ENCODE measurements around the gene TAF3.
A peak's percentile ranks its signal among the peaks of the same experiment; 100 is the strongest.

The TAF3 gene

GRCh38 chr10:7933262-7933661 lies 115.0 kb downstream of the TAF3 start:
- no peak for ATAC-seq (replicated peaks; ENCODE audit: extremely low read depth, poor library complexity, severe bottlenecking)
- no peaks in the 10 kb centered on the region for H3K9me3 Mint-ChIP-seq
- DNase-seq (ENCODE audit: low spot score in 2 of 2): no peak
- H3K27me3 Mint-ChIP-seq: no peaks in the 10 kb centered on the region
- peaks cover 20% of the 10 kb centered on the region for H3K4me1 Mint-ChIP-seq
- no peak overlapping the region for H3K27ac Mint-ChIP-seq (ENCODE audit: low read depth)
- no peak overlapping the region for H3K4me3 Mint-ChIP-seq
- H3K36me3 Mint-ChIP-seq (ENCODE audit: insufficient read depth): no peaks in the 10 kb centered on the region

GRCh38 chr10:7933757-7934156 lies 115.5 kb downstream of the TAF3 start:
- no peak for DNase-seq (ENCODE audit: low spot score in 2 of 2)
- ATAC-seq (replicated peaks; ENCODE audit: extremely low read depth, poor library complexity, severe bottlenecking): no peak
- no peak overlapping the region for H3K4me3 Mint-ChIP-seq
- H3K4me1 Mint-ChIP-seq: peaks cover 15% of the 10 kb centered on the region
- H3K36me3 Mint-ChIP-seq (ENCODE audit: insufficient read depth): no peaks in the 10 kb centered on the region
- H3K27ac Mint-ChIP-seq (ENCODE audit: low read depth): no peak overlapping the region
- H3K27me3 Mint-ChIP-seq: no peaks in the 10 kb centered on the region
- peaks cover 3% of the 10 kb centered on the region for H3K9me3 Mint-ChIP-seq

- H3K4me1 Mint-ChIP-seq: peaks cover 23% of the 10 kb centered on the region
- no peak overlapping the region for H3K27ac Mint-ChIP-seq (ENCODE audit: low read depth)
Measured at GRCh38 chr10:7937315-7937945, 119.1 kb downstream of the TAF3 start.

GRCh38 chr10:7941576-7941975 lies 123.3 kb downstream of the TAF3 start:
- H3K4me3 Mint-ChIP-seq: no peak overlapping the region
- H3K9me3 Mint-ChIP-seq: peaks cover 5% of the 10 kb centered on the region
- ATAC-seq (replicated peaks; ENCODE audit: extremely low read depth, poor library complexity, severe bottlenecking) (no peak), DNase-seq (ENCODE audit: low spot score in 2 of 2) (no peak)
- H3K27ac Mint-ChIP-seq (ENCODE audit: low read depth): no peak overlapping the region
- H3K4me1 Mint-ChIP-seq: peaks cover 29% of the 10 kb centered on the region
- no peaks in the 10 kb centered on the region for H3K27me3 Mint-ChIP-seq
- H3K36me3 Mint-ChIP-seq (ENCODE audit: insufficient read depth): peaks cover 4% of the 10 kb centered on the region

More at GRCh38 chr10:7937315-7937945, 119.1 kb downstream of the TAF3 start:
- H3K4me3 Mint-ChIP-seq: no peak overlapping the region
- peaks cover 2% of the 10 kb centered on the region for H3K36me3 Mint-ChIP-seq (ENCODE audit: insufficient read depth)
- H3K9me3 Mint-ChIP-seq: peaks cover 5% of the 10 kb centered on the region
- DNase-seq (ENCODE audit: low spot score in 2 of 2) (no peak), ATAC-seq (replicated peaks; ENCODE audit: extremely low read depth, poor library complexity, severe bottlenecking) (no peak)
- H3K27me3 Mint-ChIP-seq: no peaks in the 10 kb centered on the region

- no peak overlapping the region for H3K27ac Mint-ChIP-seq (ENCODE audit: low read depth)
- DNase-seq (ENCODE audit: low spot score in 2 of 2) (no peak), ATAC-seq (replicated peaks; ENCODE audit: extremely low read depth, poor library complexity, severe bottlenecking) (no peak)
- H3K4me1 Mint-ChIP-seq: peaks cover 34% of the 10 kb centered on the region
- H3K9me3 Mint-ChIP-seq: peaks cover 5% of the 10 kb centered on the region
- no peaks in the 10 kb centered on the region for H3K27me3 Mint-ChIP-seq
- peaks cover 4% of the 10 kb centered on the region for H3K36me3 Mint-ChIP-seq (ENCODE audit: insufficient read depth)
- H3K4me3 Mint-ChIP-seq: no peak overlapping the region
Measured at GRCh38 chr10:7942316-7942715, 124.0 kb downstream of the TAF3 start.

- ATAC-seq (replicated peaks; ENCODE audit: extremely low read depth, poor library complexity, severe bottlenecking) (no peak), DNase-seq (ENCODE audit: low spot score in 2 of 2) (no peak)
- Mint-ChIP-seq H3K36me3 (ENCODE audit: insufficient read depth) (peaks cover 4% of the 10 kb centered on the region), H3K4me1 (peaks cover 38% of the 10 kb centered on the region), H3K27ac (ENCODE audit: low read depth) (no peak overlapping the region), H3K27me3 (no peaks in the 10 kb centered on the region), H3K4me3 (no peak overlapping the region), H3K9me3 (peaks cover 5% of the 10 kb centered on the region)
Measured at GRCh38 chr10:7942859-7943258, 124.6 kb downstream of the TAF3 start.

GRCh38 chr10:7944215-7944480 lies 125.8 kb downstream of the TAF3 start:
- H3K4me3 Mint-ChIP-seq: no peak overlapping the region
- H3K4me1 Mint-ChIP-seq: peaks cover 46% of the 10 kb centered on the region
- ATAC-seq (replicated peaks; ENCODE audit: extremely low read depth, poor library complexity, severe bottlenecking): no peak
- H3K27me3 Mint-ChIP-seq: no peaks in the 10 kb centered on the region
- DNase-seq (ENCODE audit: low spot score in 2 of 2): no peak
- no peak overlapping the region for H3K27ac Mint-ChIP-seq (ENCODE audit: low read depth)
- peaks cover 4% of the 10 kb centered on the region for H3K36me3 Mint-ChIP-seq (ENCODE audit: insufficient read depth)
- no peaks in the 10 kb centered on the region for H3K9me3 Mint-ChIP-seq

GRCh38 chr10:7944537-7944936 lies 126.2 kb downstream of the TAF3 start:
- ATAC-seq (replicated peaks; ENCODE audit: extremely low read depth, poor library complexity, severe bottlenecking): no peak
- Mint-ChIP-seq H3K27me3 (no peaks in the 10 kb centered on the region), H3K27ac (ENCODE audit: low read depth) (no peak overlapping the region), H3K36me3 (ENCODE audit: insufficient read depth) (peaks cover 4% of the 10 kb centered on the region), H3K4me1 (peaks cover 47% of the 10 kb centered on the region), H3K9me3 (no peaks in the 10 kb centered on the region), H3K4me3 (no peak overlapping the region)
- no peak for DNase-seq (ENCODE audit: low spot score in 2 of 2)

- H3K9me3 Mint-ChIP-seq: no peaks in the 10 kb centered on the region
- H3K27ac Mint-ChIP-seq (ENCODE audit: low read depth): no peak overlapping the region
- H3K27me3 Mint-ChIP-seq: no peaks in the 10 kb centered on the region
- no peak overlapping the region for H3K4me3 Mint-ChIP-seq
- peaks cover 4% of the 10 kb centered on the region for H3K36me3 Mint-ChIP-seq (ENCODE audit: insufficient read depth)
- H3K4me1 Mint-ChIP-seq: peaks cover 50% of the 10 kb centered on the region
- DNase-seq (ENCODE audit: low spot score in 2 of 2): no peak
- ATAC-seq (replicated peaks; ENCODE audit: extremely low read depth, poor library complexity, severe bottlenecking): no peak
Measured at GRCh38 chr10:7945034-7945433, 126.7 kb downstream of the TAF3 start.

- Mint-ChIP-seq H3K9me3 (no peaks in the 10 kb centered on the region), H3K36me3 (ENCODE audit: insufficient read depth) (peaks cover 2% of the 10 kb centered on the region), H3K4me1 (peaks cover 56% of the 10 kb centered on the region), H3K4me3 (no peak overlapping the region), H3K27me3 (no peaks in the 10 kb centered on the region), H3K27ac (ENCODE audit: low read depth) (peak overlapping the region; percentile 9)
- ATAC-seq (replicated peaks; ENCODE audit: extremely low read depth, poor library complexity, severe bottlenecking) (no peak), DNase-seq (ENCODE audit: low spot score in 2 of 2) (no peak)
Measured at GRCh38 chr10:7945469-7946187, 127.3 kb downstream of the TAF3 start.

- Mint-ChIP-seq H3K4me1 (peaks cover 68% of the 10 kb centered on the region), H3K27me3 (no peaks in the 10 kb centered on the region), H3K9me3 (no peaks in the 10 kb centered on the region), H3K4me3 (no peak overlapping the region), H3K27ac (ENCODE audit: low read depth) (no peak overlapping the region), H3K36me3 (ENCODE audit: insufficient read depth) (peaks cover 2% of the 10 kb centered on the region)
- no peak for ATAC-seq (replicated peaks; ENCODE audit: extremely low read depth, poor library complexity, severe bottlenecking)
- DNase-seq (ENCODE audit: low spot score in 2 of 2): no peak
Measured at GRCh38 chr10:7948371-7949000, 130.2 kb downstream of the TAF3 start.

GRCh38 chr10:7950981-7951847 lies 132.9 kb downstream of the TAF3 start:
- DNase-seq (ENCODE audit: low spot score in 2 of 2): no peak
- Mint-ChIP-seq H3K27me3 (no peaks in the 10 kb centered on the region), H3K36me3 (ENCODE audit: insufficient read depth) (no peaks in the 10 kb centered on the region), H3K27ac (ENCODE audit: low read depth) (no peak overlapping the region), H3K9me3 (no peaks in the 10 kb centered on the region), H3K4me3 (no peak overlapping the region), H3K4me1 (peaks cover 64% of the 10 kb centered on the region)
- no peak for ATAC-seq (replicated peaks; ENCODE audit: extremely low read depth, poor library complexity, severe bottlenecking)
